SU-DHL-6 (cell line): ENCODE data around the gene TRIM32.

Experiments used
- H2AFZ ChIP-seq: fragments of 200-600 bp; sonication (generic); 2 replicates; pipeline ENCODE4 v1.6.1; 2014; ENCODE audit warnings: low read depth, mild to moderate bottlenecking, moderate library complexity, mixed read lengths, antibody characterized with exemption, low read length; ENCODE audit not compliant: severe bottlenecking
- H3F3A ChIP-seq: fragments of 200-600 bp; shearing (Covaris generic); 2 replicates; pipeline ENCODE4 v1.6.0; 2016; ENCODE audit warnings: antibody characterized with exemption, mild to moderate bottlenecking; ENCODE audit not compliant: insufficient read depth
- H3K27ac ChIP-seq: fragments of 200-600 bp; sonication (generic); 2 replicates; pipeline ENCODE4 v1.5.1; 2016; ENCODE audit warnings: low read depth, mild to moderate bottlenecking, low read length, moderate library complexity, mixed read lengths
- H3K27me3 ChIP-seq: fragments of 200-600 bp; sonication (generic), shearing (Covaris generic); 2 replicates; pipeline ENCODE4 v1.6.0; 2014; ENCODE audit warnings: mild to moderate bottlenecking, low read length
- H3K36me3 ChIP-seq: fragments of 200-600 bp; sonication (generic); 2 replicates; pipeline ENCODE4 v1.6.1; 2014; ENCODE audit warnings: mild to moderate bottlenecking, low read length, mixed read lengths
- H3K4me2 ChIP-seq: fragments of 300-600, 200-600 bp; shearing (Covaris generic), sonication (generic); 2 replicates; pipeline ENCODE4 v1.6.0; 2014; ENCODE audit warnings: low read length, low read depth, mild to moderate bottlenecking; ENCODE audit not compliant: poor library complexity, severe bottlenecking
- H3K4me3 ChIP-seq: fragments of 200-600 bp; sonication (generic); 2 replicates; pipeline ENCODE4 v1.5.1; 2014; ENCODE audit warnings: antibody characterized with exemption, low read length, mild to moderate bottlenecking, mixed read lengths; ENCODE audit not compliant: insufficient read depth, poor library complexity, severe bottlenecking
- H3K79me2 ChIP-seq: fragments of 200-600 bp; sonication (generic); 2 replicates; pipeline ENCODE4 v1.6.1; 2014; ENCODE audit warnings: mild to moderate bottlenecking, low read length, moderate library complexity; ENCODE audit not compliant: insufficient read depth
- H3K9ac ChIP-seq: fragments of 200-600 bp; sonication (generic); 2 replicates; pipeline ENCODE4 v1.7.0; 2014; ENCODE audit warnings: mild to moderate bottlenecking, low read length
- H3K9me2 ChIP-seq: fragments of 200-600 bp; sonication (generic); replicated peaks from 2 replicates; pipeline ENCODE4 v1.6.1; 2014; ENCODE audit warnings: low read length; ENCODE audit not compliant: insufficient read depth
- H3K9me3 ChIP-seq: fragments of 200-600 bp; sonication (generic); 2 replicates; pipeline ENCODE4 v1.6.1; 2014; ENCODE audit warnings: low read length, mixed read lengths; ENCODE audit not compliant: insufficient read depth
- H4K20me1 ChIP-seq: fragments of 200-600 bp; sonication (generic); 2 replicates; pipeline ENCODE4 v1.6.1; 2014; ENCODE audit warnings: low read depth, mild to moderate bottlenecking, antibody characterized with exemption, low read length, moderate library complexity, mixed read lengths
- CTCF ChIP-seq: fragments of 200-600 bp; sonication (generic); IDR thresholded peaks from one replicate; pipeline ENCODE4 v1.5.1; 2017; ENCODE audit warnings: antibody characterized with exemption, mild to moderate bottlenecking, low read length, moderate library complexity; ENCODE audit not compliant: insufficient read depth, poor library complexity, severe bottlenecking
- EZH2phosphoT487 ChIP-seq: fragments of 200-600 bp; sonication (generic), shearing (Covaris generic); conservative IDR thresholded peaks from 2 replicates; pipeline ENCODE4 v1.6.1; 2018; ENCODE audit warnings: mild to moderate bottlenecking, antibody characterized with exemption, low read length, moderate library complexity, mixed read lengths

The TRIM32 gene

GRCh38 chr9:116671605-116672004 lies 15.5 kb upstream of the TRIM32 start:
- H2AFZ ChIP-seq, result no peak overlapping the region

GRCh38 chr9:116673375-116673774 lies 13.7 kb upstream of the TRIM32 start:
- Histone ChIP-seq H3F3A (no peaks in the 10 kb centered on the region), H3K9me2 (no peaks in the 10 kb centered on the region), H3K9ac (no peak overlapping the region), H3K27me3 (no peaks in the 10 kb centered on the region), H4K20me1 (no peaks in the 10 kb centered on the region), H3K4me3 (no peak overlapping the region), H3K9me3 (peaks cover 18% of the 10 kb centered on the region; the same call in 1 of the 2 replicates), H3K4me2 (no peak overlapping the region), H3K79me2 (no peaks in the 10 kb centered on the region), H3K36me3 (no peaks in the 10 kb centered on the region), H2AFZ (no peak overlapping the region), H3K27ac (no peak overlapping the region)
- TF ChIP-seq EZH2phosphoT487, result no peak
- no peak for TF ChIP-seq CTCF

More at GRCh38 chr9:116671605-116672004, 15.5 kb upstream of the TRIM32 start:
- Histone ChIP-seq H3K9ac (no peak overlapping the region), H3K79me2 (no peaks in the 10 kb centered on the region), H3F3A (no peaks in the 10 kb centered on the region), H3K27me3 (no peaks in the 10 kb centered on the region), H3K4me2 (no peak overlapping the region), H3K4me3 (no peak overlapping the region), H4K20me1 (no peaks in the 10 kb centered on the region), H3K9me2 (no peaks in the 10 kb centered on the region), H3K36me3 (no peaks in the 10 kb centered on the region), H3K9me3 (peaks cover 18% of the 10 kb centered on the region; the same call in 1 of the 2 replicates), H3K27ac (no peak overlapping the region)
- TF ChIP-seq EZH2phosphoT487, result no peak
- no peak for TF ChIP-seq CTCF

GRCh38 chr9:116674210-116674980 lies 12.7 kb upstream of the TRIM32 start:
- no peaks in the 10 kb centered on the region for H3K79me2 ChIP-seq
- no peaks in the 10 kb centered on the region for H3F3A ChIP-seq
- no peak overlapping the region for H2AFZ ChIP-seq
- no peak overlapping the region for H3K27ac ChIP-seq
- H4K20me1 ChIP-seq, result no peaks in the 10 kb centered on the region
- H3K9me2 ChIP-seq, result no peaks in the 10 kb centered on the region
- no peak overlapping the region for H3K4me3 ChIP-seq
- H3K9ac ChIP-seq, result no peak overlapping the region
- no peaks in the 10 kb centered on the region for H3K36me3 ChIP-seq
- peaks cover 18% of the 10 kb centered on the region; the same call in 1 of the 2 replicates for H3K9me3 ChIP-seq
- no peaks in the 10 kb centered on the region for H3K27me3 ChIP-seq
- TF ChIP-seq EZH2phosphoT487 (no peak), CTCF (no peak)
- H3K4me2 ChIP-seq, result no peak overlapping the region
